ENCODE data around the gene TCF15. TPM values are rescaled to one million over a fixed set of nuclear protein-coding genes. Genes with fewer than 3 reads are reported as not detected.

TCF15 gene
- total and polyA plus RNA-seq, 2 of the 13 experiments (the other 11 are each of a cell fraction or from before 2014, with no cell fraction given): not detected

DNA sequence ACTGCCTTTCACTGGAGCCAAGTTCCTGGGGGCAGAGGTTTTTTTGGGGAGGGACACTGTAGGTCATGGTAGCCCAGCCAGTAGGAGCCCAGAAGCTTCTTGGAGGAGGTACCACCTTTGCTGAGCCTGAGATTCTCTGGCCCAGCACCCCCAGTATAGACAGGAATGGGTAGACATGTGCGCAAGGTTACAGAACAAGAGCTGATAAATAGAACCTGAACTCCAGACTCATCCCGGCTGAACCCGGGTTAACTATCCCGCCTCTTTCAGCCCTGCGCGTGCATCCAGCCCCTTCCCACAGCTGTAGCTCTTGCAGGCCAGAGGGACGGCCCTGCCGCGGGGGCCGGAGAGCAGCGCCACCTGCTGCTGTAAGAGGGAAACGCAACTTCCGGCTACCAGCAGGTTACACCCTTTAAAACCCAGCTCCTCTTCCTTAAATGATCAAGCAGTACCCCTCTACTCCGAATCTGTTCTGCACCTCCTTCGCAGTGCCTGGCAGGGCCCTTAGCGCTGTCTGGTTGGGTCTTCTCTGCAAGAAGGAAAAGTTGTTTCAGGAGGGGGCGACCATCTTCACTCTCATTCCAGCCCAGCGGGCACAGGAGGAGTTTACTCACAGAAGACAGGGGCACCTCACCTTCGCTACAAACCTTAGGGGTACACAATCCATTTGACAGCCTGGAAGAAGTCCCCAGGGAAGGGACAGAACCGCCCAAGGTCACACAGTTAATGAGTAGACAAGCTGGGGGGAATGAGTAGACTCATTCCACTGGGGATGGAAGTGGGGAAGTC, 35.4 kb upstream of the TCF15 start (continued):
- TF ChIP-seq, protein P1, sequence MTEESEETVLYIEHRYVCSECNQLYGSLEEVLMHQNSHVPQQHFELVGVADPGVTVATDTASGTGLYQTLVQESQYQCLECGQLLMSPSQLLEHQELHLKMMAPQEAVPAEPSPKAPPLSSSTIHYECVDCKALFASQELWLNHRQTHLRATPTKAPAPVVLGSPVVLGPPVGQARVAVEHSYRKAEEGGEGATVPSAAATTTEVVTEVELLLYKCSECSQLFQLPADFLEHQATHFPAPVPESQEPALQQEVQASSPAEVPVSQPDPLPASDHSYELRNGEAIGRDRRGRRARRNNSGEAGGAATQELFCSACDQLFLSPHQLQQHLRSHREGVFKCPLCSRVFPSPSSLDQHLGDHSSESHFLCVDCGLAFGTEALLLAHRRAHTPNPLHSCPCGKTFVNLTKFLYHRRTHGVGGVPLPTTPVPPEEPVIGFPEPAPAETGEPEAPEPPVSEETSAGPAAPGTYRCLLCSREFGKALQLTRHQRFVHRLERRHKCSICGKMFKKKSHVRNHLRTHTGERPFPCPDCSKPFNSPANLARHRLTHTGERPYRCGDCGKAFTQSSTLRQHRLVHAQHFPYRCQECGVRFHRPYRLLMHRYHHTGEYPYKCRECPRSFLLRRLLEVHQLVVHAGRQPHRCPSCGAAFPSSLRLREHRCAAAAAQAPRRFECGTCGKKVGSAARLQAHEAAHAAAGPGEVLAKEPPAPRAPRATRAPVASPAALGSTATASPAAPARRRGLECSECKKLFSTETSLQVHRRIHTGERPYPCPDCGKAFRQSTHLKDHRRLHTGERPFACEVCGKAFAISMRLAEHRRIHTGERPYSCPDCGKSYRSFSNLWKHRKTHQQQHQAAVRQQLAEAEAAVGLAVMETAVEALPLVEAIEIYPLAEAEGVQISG (CRISPR knock-in tag; IDR thresholded peaks at IDR 0.05): peak; percentile 93
- TF ChIP-seq KLF11 (CRISPR knock-in tag; IDR thresholded peaks at IDR 0.05): peak; percentile 69; the same call in 1 of the 2 replicates
- peak; percentile 81; the same call in 1 of the 2 replicates for TF ChIP-seq ZNF33B (CRISPR knock-in tag; IDR thresholded peaks at IDR 0.05)
- peak; percentile 76; the same call in 1 of the 2 replicates for TF ChIP-seq SPEN (CRISPR knock-in tag; IDR thresholded peaks at IDR 0.05; ENCODE audit: low read depth)
- peak; percentile 78 for TF ChIP-seq ZNF563 (CRISPR knock-in tag; IDR thresholded peaks at IDR 0.05)
- TF ChIP-seq, protein P2, sequence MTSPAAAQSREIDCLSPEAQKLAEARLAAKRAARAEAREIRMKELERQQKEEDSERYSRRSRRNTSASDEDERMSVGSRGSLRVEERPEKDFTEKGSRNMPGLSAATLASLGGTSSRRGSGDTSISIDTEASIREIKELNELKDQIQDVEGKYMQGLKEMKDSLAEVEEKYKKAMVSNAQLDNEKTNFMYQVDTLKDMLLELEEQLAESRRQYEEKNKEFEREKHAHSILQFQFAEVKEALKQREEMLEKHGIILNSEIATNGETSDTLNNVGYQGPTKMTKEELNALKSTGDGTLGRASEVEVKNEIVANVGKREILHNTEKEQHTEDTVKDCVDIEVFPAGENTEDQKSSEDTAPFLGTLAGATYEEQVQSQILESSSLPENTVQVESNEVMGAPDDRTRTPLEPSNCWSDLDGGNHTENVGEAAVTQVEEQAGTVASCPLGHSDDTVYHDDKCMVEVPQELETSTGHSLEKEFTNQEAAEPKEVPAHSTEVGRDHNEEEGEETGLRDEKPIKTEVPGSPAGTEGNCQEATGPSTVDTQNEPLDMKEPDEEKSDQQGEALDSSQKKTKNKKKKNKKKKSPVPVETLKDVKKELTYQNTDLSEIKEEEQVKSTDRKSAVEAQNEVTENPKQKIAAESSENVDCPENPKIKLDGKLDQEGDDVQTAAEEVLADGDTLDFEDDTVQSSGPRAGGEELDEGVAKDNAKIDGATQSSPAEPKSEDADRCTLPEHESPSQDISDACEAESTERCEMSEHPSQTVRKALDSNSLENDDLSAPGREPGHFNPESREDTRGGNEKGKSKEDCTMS (CRISPR knock-in tag; conservative IDR thresholded peaks at IDR 0.05): 0 out of 2 replicates have a peak, but pooled peaks have one; percentile 25
- no peak for TF ChIP-seq SMARCE1 (IDR thresholded peaks at IDR 0.05; ENCODE audit: borderline replicate concordance)
- 0 out of 2 replicates have a peak, but pooled peaks have one; percentile 4 for TF ChIP-seq ZNF354B (CRISPR knock-in tag; IDR thresholded peaks at IDR 0.05)
- TF ChIP-seq, protein P3, sequence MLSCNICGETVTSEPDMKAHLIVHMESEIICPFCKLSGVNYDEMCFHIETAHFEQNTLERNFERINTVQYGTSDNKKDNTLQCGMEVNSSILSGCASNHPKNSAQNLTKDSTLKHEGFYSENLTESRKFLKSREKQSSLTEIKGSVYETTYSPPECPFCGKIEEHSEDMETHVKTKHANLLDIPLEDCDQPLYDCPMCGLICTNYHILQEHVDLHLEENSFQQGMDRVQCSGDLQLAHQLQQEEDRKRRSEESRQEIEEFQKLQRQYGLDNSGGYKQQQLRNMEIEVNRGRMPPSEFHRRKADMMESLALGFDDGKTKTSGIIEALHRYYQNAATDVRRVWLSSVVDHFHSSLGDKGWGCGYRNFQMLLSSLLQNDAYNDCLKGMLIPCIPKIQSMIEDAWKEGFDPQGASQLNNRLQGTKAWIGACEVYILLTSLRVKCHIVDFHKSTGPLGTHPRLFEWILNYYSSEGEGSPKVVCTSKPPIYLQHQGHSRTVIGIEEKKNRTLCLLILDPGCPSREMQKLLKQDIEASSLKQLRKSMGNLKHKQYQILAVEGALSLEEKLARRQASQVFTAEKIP (CRISPR knock-in tag; IDR thresholded peaks at IDR 0.05; ENCODE audit: borderline replicate concordance): peak; percentile 93; the same call in 1 of the 2 replicates
- no peak for TF ChIP-seq ONECUT2 (CRISPR knock-in tag; IDR thresholded peaks at IDR 0.05)
- 0 out of 2 replicates have a peak, but pooled peaks have one; percentile 14 for TF ChIP-seq TGIF2 (CRISPR knock-in tag; IDR thresholded peaks at IDR 0.05)
- peak; percentile 70 for TF ChIP-seq ZNF792 (CRISPR knock-in tag; IDR thresholded peaks at IDR 0.05)
- TF ChIP-seq SRF (IDR thresholded peaks at IDR 0.05; ENCODE audit: low read depth, low read length): 0 out of 2 replicates have a peak, but pooled peaks have one; percentile 25
- TF ChIP-seq, protein P4, sequence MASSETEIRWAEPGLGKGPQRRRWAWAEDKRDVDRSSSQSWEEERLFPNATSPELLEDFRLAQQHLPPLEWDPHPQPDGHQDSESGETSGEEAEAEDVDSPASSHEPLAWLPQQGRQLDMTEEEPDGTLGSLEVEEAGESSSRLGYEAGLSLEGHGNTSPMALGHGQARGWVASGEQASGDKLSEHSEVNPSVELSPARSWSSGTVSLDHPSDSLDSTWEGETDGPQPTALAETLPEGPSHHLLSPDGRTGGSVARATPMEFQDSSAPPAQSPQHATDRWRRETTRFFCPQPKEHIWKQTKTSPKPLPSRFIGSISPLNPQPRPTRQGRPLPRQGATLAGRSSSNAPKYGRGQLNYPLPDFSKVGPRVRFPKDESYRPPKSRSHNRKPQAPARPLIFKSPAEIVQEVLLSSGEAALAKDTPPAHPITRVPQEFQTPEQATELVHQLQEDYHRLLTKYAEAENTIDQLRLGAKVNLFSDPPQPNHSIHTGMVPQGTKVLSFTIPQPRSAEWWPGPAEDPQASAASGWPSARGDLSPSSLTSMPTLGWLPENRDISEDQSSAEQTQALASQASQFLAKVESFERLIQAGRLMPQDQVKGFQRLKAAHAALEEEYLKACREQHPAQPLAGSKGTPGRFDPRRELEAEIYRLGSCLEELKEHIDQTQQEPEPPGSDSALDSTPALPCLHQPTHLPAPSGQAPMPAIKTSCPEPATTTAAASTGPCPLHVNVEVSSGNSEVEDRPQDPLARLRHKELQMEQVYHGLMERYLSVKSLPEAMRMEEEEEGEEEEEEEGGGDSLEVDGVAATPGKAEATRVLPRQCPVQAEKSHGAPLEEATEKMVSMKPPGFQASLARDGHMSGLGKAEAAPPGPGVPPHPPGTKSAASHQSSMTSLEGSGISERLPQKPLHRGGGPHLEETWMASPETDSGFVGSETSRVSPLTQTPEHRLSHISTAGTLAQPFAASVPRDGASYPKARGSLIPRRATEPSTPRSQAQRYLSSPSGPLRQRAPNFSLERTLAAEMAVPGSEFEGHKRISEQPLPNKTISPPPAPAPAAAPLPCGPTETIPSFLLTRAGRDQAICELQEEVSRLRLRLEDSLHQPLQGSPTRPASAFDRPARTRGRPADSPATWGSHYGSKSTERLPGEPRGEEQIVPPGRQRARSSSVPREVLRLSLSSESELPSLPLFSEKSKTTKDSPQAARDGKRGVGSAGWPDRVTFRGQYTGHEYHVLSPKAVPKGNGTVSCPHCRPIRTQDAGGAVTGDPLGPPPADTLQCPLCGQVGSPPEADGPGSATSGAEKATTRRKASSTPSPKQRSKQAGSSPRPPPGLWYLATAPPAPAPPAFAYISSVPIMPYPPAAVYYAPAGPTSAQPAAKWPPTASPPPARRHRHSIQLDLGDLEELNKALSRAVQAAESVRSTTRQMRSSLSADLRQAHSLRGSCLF (CRISPR knock-in tag; IDR thresholded peaks at IDR 0.05; ENCODE audit: borderline replicate concordance): no peak
- TF ChIP-seq ZNF577 (CRISPR knock-in tag; IDR thresholded peaks at IDR 0.05; ENCODE audit: borderline replicate concordance, low read depth): no peak
- peak; percentile 67 for TF ChIP-seq RXRA (CRISPR knock-in tag; IDR thresholded peaks at IDR 0.05)
- TF ChIP-seq ZNF510 (CRISPR knock-in tag; IDR thresholded peaks at IDR 0.05; ENCODE audit: low read depth): peak; percentile 38; the same call in 1 of the 2 replicates

Data from HepG2 (cell line).